ENCODE results near the gene NCCRP1.

DNA sequence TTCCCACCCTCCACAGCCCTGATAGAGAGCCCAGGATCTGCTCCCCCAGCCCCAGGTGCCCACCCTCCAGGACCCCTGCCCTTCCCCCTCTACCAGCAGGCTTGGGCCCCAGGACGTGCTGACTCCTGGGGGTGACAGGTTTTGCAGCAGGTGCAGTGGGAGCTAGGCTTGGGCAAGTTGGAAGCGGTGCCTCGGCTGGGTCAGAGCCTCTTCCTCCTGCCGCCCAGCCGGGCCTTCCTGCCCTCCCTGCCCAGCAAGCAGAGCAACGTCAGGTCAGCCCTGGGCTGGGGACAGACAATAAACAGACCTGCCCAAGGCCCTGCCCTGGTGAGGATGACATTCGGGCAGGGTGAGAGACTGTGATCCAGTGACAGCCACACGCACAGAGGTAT, 9.2 kb upstream of the NCCRP1 start:
- TF ChIP-seq CTCF (IDR thresholded peaks at IDR 0.05) (no peak), POLR2A (IDR thresholded peaks at IDR 0.05) (no peak), EP300 (IDR thresholded peaks at IDR 0.05) (no peak)
